ENCODE measurements around the gene NFAT5. TPM values are rescaled to one million over a fixed set of nuclear protein-coding genes. Genes with fewer than 3 reads are reported as not detected.

Gene NFAT5
- total and polyA plus RNA-seq, 9 donors = 8.2 to 47.9 (median 37.0) TPM

DNA sequence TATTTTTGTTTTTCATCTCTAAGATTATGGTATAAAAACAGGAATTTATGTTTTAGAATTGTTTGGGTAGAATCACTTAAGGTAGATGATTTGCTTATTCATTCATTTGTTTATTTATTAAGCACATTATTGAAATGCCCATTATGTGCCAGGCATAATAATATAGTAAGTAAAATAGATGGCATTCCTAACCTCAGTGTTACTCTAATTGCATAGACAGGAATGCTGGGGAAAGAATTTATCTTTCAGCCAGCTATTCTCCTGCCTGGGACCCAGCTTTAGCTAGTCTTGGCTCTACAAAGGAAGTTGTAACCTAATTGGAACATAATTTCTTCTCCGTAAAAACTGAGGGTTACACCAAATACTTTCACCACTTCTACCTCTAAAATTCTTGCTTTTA, 44.6 kb downstream of the NFAT5 start:
- Histone ChIP-seq H3K4me1 (ENCODE audit: insufficient read depth) (peaks cover 6% of the 10 kb centered on the region), H3K9me3 (no peaks in the 10 kb centered on the region), H3K36me3 (no peaks in the 10 kb centered on the region), H3K27me3 (no peaks in the 10 kb centered on the region), H3K27ac (no peak overlapping the region), H3K4me3 (no peak overlapping the region)
- DNase-seq = no peak
- 3 to 9% (median 8%) methylated on average over 1 of the region's 1 CpG for WGBS, 3 donors
- TF ChIP-seq EP300 (IDR thresholded peaks at IDR 0.05) (no peak), POLR2A (IDR thresholded peaks at IDR 0.05) (no peak)
- TF ChIP-seq, protein P1, sequence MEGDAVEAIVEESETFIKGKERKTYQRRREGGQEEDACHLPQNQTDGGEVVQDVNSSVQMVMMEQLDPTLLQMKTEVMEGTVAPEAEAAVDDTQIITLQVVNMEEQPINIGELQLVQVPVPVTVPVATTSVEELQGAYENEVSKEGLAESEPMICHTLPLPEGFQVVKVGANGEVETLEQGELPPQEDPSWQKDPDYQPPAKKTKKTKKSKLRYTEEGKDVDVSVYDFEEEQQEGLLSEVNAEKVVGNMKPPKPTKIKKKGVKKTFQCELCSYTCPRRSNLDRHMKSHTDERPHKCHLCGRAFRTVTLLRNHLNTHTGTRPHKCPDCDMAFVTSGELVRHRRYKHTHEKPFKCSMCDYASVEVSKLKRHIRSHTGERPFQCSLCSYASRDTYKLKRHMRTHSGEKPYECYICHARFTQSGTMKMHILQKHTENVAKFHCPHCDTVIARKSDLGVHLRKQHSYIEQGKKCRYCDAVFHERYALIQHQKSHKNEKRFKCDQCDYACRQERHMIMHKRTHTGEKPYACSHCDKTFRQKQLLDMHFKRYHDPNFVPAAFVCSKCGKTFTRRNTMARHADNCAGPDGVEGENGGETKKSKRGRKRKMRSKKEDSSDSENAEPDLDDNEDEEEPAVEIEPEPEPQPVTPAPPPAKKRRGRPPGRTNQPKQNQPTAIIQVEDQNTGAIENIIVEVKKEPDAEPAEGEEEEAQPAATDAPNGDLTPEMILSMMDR (IDR thresholded peaks at IDR 0.05) = no peak
- intact Hi-C loops (cut with DNase I) = no loop called here

DNA sequence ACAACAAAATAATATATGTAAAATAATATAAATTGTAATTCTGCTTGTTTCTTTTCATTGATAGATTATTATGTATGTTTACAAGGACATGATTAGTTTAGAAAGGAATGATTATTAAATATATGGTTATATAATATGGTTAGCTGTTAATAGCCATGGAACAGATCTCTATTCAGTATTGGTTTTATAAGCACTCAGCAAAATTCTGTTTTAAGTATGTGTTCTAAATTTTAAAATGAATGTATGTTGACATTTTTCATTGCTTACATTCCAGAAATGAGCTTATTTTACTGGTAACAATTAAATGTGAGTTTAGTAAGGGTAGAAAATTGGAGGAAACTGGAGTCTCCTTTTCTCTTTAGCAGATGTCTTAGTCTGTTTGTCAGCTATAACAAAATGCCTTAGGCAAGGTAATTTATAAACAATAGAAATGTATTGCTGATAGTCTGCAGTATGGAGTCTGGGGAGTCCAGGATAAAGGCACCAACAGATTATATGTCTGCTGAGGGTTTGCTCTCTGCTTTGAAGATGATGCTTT, 45.4 kb downstream of the NFAT5 start:
- no peak for DNase-seq
- H3K9me3 ChIP-seq = no peaks in the 10 kb centered on the region
- intact Hi-C loops (cut with DNase I) = no loop called here
- TF ChIP-seq, protein P1 (IDR thresholded peaks at IDR 0.05) = no peak
- TF ChIP-seq EP300 (IDR thresholded peaks at IDR 0.05) (no peak), POLR2A (IDR thresholded peaks at IDR 0.05) (no peak)
- peaks cover 6% of the 10 kb centered on the region for H3K4me1 ChIP-seq (ENCODE audit: insufficient read depth)
- H3K27me3 ChIP-seq = no peaks in the 10 kb centered on the region
- H3K27ac ChIP-seq = no peak overlapping the region
- H3K36me3 ChIP-seq = no peaks in the 10 kb centered on the region
- H3K4me3 ChIP-seq = no peak overlapping the region

DNA sequence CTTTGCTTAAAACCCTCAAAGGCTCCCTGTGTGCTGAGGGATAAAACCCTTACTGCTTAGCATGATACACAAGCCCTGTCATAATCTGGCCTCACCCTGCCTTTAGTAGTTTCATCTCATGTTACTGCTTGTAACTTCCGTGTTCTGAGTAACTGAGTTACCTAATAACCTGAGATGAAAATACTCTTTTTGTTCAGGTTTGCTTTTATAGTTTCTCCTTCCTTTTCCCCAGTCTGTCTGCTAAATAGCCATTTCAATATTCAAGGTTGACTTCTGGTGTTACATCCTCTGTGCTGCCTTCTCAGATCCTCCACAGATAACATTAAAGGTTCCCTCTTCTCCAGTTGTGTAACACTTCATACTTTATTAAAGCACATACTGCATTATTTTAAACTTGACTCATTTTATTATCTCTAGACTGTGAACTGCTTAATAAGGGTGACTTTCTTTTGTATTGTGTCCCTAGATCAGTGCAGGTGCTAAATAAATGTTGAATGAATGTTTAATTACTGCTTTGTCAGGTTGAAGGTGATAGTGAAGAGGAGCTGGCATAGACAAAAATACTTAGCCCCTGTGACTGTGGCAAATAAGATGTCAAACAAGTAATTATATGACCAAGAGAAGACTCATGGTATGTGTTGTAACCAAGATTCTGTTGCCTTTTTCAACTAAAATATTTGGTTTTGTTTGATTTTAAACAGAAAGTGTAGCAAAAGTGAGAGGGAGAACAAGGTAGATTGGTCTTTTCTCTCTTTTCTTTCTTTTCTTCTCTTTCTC, 47.8 kb downstream of the NFAT5 start:
- no peak for DNase-seq
- 54 to 74% (median 70%) methylated on average over 1 of the region's 1 CpG for WGBS, 3 donors
- Histone ChIP-seq H3K36me3 (no peaks in the 10 kb centered on the region), H3K27me3 (no peaks in the 10 kb centered on the region), H3K4me1 (ENCODE audit: insufficient read depth) (peaks cover 4% of the 10 kb centered on the region), H3K4me3 (no peak overlapping the region), H3K9me3 (no peaks in the 10 kb centered on the region), H3K27ac (no peak overlapping the region)
- intact Hi-C loops (cut with DNase I) = no loop called here
- TF ChIP-seq POLR2A (IDR thresholded peaks at IDR 0.05) = no peak
- TF ChIP-seq, protein P1 (IDR thresholded peaks at IDR 0.05) = no peak
- no peak for TF ChIP-seq EP300 (IDR thresholded peaks at IDR 0.05)

DNA sequence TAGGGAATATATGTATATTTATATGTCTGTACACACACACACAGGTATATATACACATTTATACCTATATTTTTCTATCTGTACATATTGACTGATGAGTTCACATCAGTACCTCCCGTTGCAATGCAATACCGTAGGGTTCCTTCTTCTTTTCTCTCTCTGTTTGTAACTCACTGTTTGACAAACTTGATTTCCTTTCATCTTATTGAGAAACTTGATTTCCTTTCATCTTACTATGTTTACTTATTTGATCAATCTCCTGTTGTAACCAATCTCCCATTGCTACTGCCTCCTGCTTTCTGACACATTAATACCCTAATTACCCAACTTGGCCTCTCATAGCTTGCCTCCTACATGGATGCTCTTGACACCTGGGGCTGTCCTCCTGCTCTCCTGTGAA, 49.8 kb downstream of the NFAT5 start:
- no peaks in the 10 kb centered on the region for H3K36me3 ChIP-seq
- intact Hi-C loops (cut with DNase I) = no loop called here
- H3K27ac ChIP-seq = no peak overlapping the region
- H3K4me3 ChIP-seq = no peak overlapping the region
- H3K4me1 ChIP-seq (ENCODE audit: insufficient read depth) = peaks cover 4% of the 10 kb centered on the region
- no peaks in the 10 kb centered on the region for H3K27me3 ChIP-seq
- TF ChIP-seq POLR2A (IDR thresholded peaks at IDR 0.05) (no peak), EP300 (IDR thresholded peaks at IDR 0.05) (no peak)
- TF ChIP-seq, protein P1 (IDR thresholded peaks at IDR 0.05) = no peak
- DNase-seq = no peak
- WGBS, 3 donors = 93 to 98% (median 97%) methylated on average over 2 of the region's 2 CpGs
- H3K9me3 ChIP-seq = no peaks in the 10 kb centered on the region

All from ovary (tissue), 9 donors.